SK-N-SH (cell line): ENCODE measurements around the gene PLD4. TPM values are rescaled to one million over a fixed set of nuclear protein-coding genes. Genes with fewer than 3 reads are reported as not detected.

ENCODE experiments used
- CTCF ChIA-PET: fragments of 300-600, 350-600 bp; formaldehyde crosslinking; extraction: SDS; loops from one replicate; lab custom pipeline; 2021; lab: Yijun Ruan, JAX
- POLR2A ChIA-PET: fragments of 350-600 bp; sonication (Branson Sonifier 250); formaldehyde crosslinking; extraction: SDS; loops from one replicate; lab custom pipeline; 2020; ENCODE audit warnings: antibody characterized with exemption, inconsistent platforms; lab: Yijun Ruan, JAX
- DNase-seq: peaks from one replicate; pipeline ENCODE4 v3.0.0; 2012
- H2AFZ ChIP-seq: fragments of 200-600 bp; sonication (generic); 2 replicates; pipeline ENCODE4 v1.8.1; 2016; ENCODE audit warnings: antibody characterized with exemption, mild to moderate bottlenecking, low read depth
- H3F3A ChIP-seq: fragments of 200-600 bp; sonication (generic); replicated peaks from 2 replicates; pipeline ENCODE3; 2016; ENCODE audit warnings: antibody characterized with exemption, mild to moderate bottlenecking; ENCODE audit not compliant: insufficient read depth
- H3K27ac ChIP-seq, 2 experiments: fragments of 200-500 bp in 1 of 2; fragments of 200-600 bp in 1 of 2; sonication (Bioruptor generic) in 1 of 2; sonication (generic), shearing (Covaris generic) in 1 of 2; 2 replicates each; pipeline versions ENCODE4 v1.5.1 to v1.6.1; 2014 to 2016; ENCODE audit warnings: low read depth in 2 of 2, inconsistent platforms in 1 of 2, low read length in 1 of 2, mild to moderate bottlenecking in 1 of 2, mixed read lengths in 1 of 2
- H3K27me3 ChIP-seq: fragments of 200-600 bp; sonication (generic), shearing (Covaris generic); 2 replicates; pipeline ENCODE4 v1.6.1; 2016; ENCODE audit warnings: mixed run types; ENCODE audit not compliant: insufficient read depth
- H3K36me3 ChIP-seq, 2 experiments: fragments of 200-500 bp in 1 of 2; fragments of 200-600 bp in 1 of 2; sonication (Bioruptor generic) in 1 of 2; sonication (generic) in 1 of 2; replicated peaks in 1 of 2; 2 replicates each; pipeline versions ENCODE3 to v1.5.1; 2014 to 2016; ENCODE audit warnings: low read length in 1 of 2, mild to moderate bottlenecking in 1 of 2; ENCODE audit not compliant: insufficient read depth in 2 of 2, control insufficient read depth in 1 of 2
- H3K4me1 ChIP-seq, 2 experiments: fragments of 200-500 bp in 1 of 2; fragments of 200-600 bp in 1 of 2; sonication (Bioruptor generic) in 1 of 2; sonication (generic), shearing (Covaris generic) in 1 of 2; 2 replicates each; pipeline versions ENCODE4 v1.5.1 to v1.6.1; 2014 to 2016; ENCODE audit warnings: low read depth in 1 of 2, low read length in 1 of 2, mixed run types in 1 of 2; ENCODE audit not compliant: insufficient read depth in 2 of 2, control insufficient read depth in 1 of 2
- H3K4me2 ChIP-seq: fragments of 200-600 bp; sonication (generic), shearing (Covaris generic); 2 replicates; pipeline ENCODE4 v1.6.1; 2017; ENCODE audit warnings: mixed run types
- H3K4me3 ChIP-seq, 2 experiments: fragments of 200-500 bp in 1 of 2; fragments of 200-600 bp in 1 of 2; sonication (Bioruptor generic) in 1 of 2; sonication (generic), shearing (Covaris generic) in 1 of 2; 2 replicates each; pipeline versions ENCODE4 v1.5.1 to v1.8.1; 2014 to 2016; ENCODE audit warnings: low read depth in 2 of 2, inconsistent platforms in 1 of 2, low read length in 1 of 2, mild to moderate bottlenecking in 1 of 2, mixed read lengths in 1 of 2, moderate library complexity in 1 of 2
- H3K79me2 ChIP-seq: fragments of 200-600 bp; sonication (generic); 2 replicates; pipeline ENCODE4 v1.8.1; 2017; ENCODE audit warnings: mild to moderate bottlenecking; ENCODE audit not compliant: insufficient read depth
- H3K9ac ChIP-seq: fragments of 200-600 bp; sonication (generic); 2 replicates; pipeline ENCODE4 v1.6.1; 2017; ENCODE audit warnings: mixed run types
- H3K9me2 ChIP-seq: fragments of 200-600 bp; sonication (generic); 2 replicates; pipeline ENCODE4 v1.6.1; 2017; ENCODE audit warnings: mixed run types
- H3K9me3 ChIP-seq: fragments of 200-600 bp; sonication (generic); 2 replicates; pipeline ENCODE4 v1.6.1; 2017; ENCODE audit warnings: mixed run types, mild to moderate bottlenecking, moderate library complexity
- H4K20me1 ChIP-seq: fragments of 200-600 bp; sonication (generic); 2 replicates; pipeline ENCODE4 v1.6.1; 2017; ENCODE audit warnings: mild to moderate bottlenecking, mixed run types; ENCODE audit not compliant: insufficient read depth
- FOXJ3 ChIP-seq: sonication (generic); formaldehyde crosslinking; IDR thresholded peaks from 2 replicates; pipeline ENCODE4 v1.5.1; 2020; ENCODE audit warnings: mild to moderate bottlenecking, missing genetic modification reagents
- JUND ChIP-seq: IDR thresholded peaks from 2 replicates; pipeline ENCODE4 v1.4.0; 2012
- NFIC ChIP-seq: IDR thresholded peaks from 2 replicates; pipeline ENCODE4 v1.4.0; 2012; ENCODE audit warnings: borderline replicate concordance
- TAF1 ChIP-seq: IDR thresholded peaks from 2 replicates; pipeline ENCODE4 v1.6.1; 2012; ENCODE audit warnings: low read depth, mild to moderate bottlenecking, low read length, moderate library complexity, borderline replicate concordance
- WGBS: methylation state at CpG from one replicate; pipeline ENCODE4 v1.1.6; 2017; ENCODE audit warnings: low lambda C conversion rate; 5-methylcytosine and 5-hydroxymethylcytosine counted together
- polyA plus RNA-seq, 3 experiments: library from polyadenylated mRNA; depleted of rRNA; stranded (reverse); fragments of >200 nt; gene quantifications; 2 replicates each; pipeline ENCODE4 v1.2.3, GENCODE V29; 2012
- TF ChIP-seq, protein P1 (sequence below): IDR thresholded peaks from 2 replicates; pipeline ENCODE4 v1.4.0; 2012; ENCODE audit warnings: low read depth
- TF ChIP-seq, protein P2 (sequence below): fragments of 150-350 bp; IDR thresholded peaks from 2 replicates; pipeline ENCODE4 v1.6.1; 2017; ENCODE audit warnings: antibody characterized with exemption, low read length, low read depth, borderline replicate concordance
- TF ChIP-seq, protein P3 (sequence below): fragments of 200-600 bp; sonication (generic); IDR thresholded peaks from 2 replicates; pipeline ENCODE4 v1.6.1; 2017; ENCODE audit warnings: antibody characterized with exemption, mild to moderate bottlenecking, moderate library complexity

PLD4 gene
- polyA plus RNA-seq, 1 of the 3 experiments (the other 2 are of a cell fraction), result 0.02 TPM

DNA sequence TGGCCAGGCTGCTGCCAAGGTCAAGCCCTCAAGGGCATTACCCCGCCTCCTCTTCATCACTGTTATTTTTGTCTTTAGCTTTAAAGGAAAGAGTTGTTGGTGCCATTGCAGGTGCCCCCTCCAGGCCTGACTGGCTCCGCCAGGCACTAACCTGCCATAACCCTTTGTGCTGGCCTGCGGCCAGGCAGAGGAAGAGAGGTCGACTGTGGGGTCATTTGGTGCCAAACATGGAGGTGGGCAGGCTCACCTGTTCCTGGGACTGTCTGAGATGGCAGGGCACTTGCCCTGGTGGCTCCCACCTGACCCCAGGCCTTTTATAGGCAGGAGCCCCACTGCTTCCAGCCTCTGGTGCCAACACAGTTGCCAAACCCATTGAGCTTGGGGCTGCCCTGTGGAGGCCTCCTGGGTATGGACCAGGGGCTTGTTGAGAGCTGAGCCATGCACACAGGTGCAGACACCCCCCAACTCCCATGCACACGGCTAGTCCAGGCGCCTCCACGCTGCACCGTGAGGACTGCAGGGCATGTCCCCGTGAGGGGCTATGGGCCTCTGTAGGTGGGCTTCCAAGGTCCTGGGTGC, 29.4 kb upstream of the PLD4 start:
- Histone ChIP-seq H3K27me3 (no peaks in the 10 kb centered on the region), H3K9ac (no peak overlapping the region), H3K9me2 (no peaks in the 10 kb centered on the region), H3K4me2 (no peak overlapping the region), H3K79me2 (no peaks in the 10 kb centered on the region), H3K9me3 (no peaks in the 10 kb centered on the region), H3K27ac (no peak overlapping the region), H3K36me3 (no peaks in the 10 kb centered on the region), H4K20me1 (no peaks in the 10 kb centered on the region), H3K4me3 (no peak overlapping the region), H3K4me1 (peaks cover 0 to 6% of the 10 kb centered on the region in 2 experiments; a peak in 1 of 4 replicates), H2AFZ (no peak overlapping the region), H3F3A (no peaks in the 10 kb centered on the region)
- POLR2A ChIA-PET, result interaction anchor here (1.6 kb wide), 1 partner anchor 16 kb away, joined by 3 read pairs; no protein-coding TSS in a partner anchor
- 96% methylated on average over 9 of the region's 9 CpGs for WGBS
- DNase-seq, result no peak
- CTCF ChIA-PET, result interaction anchor here (0.7 to 6.7 kb wide), 29 partner anchors 8 to 457 kb away, joined by 3 to 51 read pairs (median 4); no protein-coding TSS in a partner anchor
- TF ChIP-seq, protein P1, sequence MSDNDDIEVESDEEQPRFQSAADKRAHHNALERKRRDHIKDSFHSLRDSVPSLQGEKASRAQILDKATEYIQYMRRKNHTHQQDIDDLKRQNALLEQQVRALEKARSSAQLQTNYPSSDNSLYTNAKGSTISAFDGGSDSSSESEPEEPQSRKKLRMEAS, result no peak
- TF ChIP-seq JUND, result no peak
- no peak for TF ChIP-seq NFIC
- TF ChIP-seq, protein P2, sequence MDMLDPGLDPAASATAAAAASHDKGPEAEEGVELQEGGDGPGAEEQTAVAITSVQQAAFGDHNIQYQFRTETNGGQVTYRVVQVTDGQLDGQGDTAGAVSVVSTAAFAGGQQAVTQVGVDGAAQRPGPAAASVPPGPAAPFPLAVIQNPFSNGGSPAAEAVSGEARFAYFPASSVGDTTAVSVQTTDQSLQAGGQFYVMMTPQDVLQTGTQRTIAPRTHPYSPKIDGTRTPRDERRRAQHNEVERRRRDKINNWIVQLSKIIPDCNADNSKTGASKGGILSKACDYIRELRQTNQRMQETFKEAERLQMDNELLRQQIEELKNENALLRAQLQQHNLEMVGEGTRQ, result no peak
- TF ChIP-seq TAF1, result no peak
- TF ChIP-seq, protein P3, sequence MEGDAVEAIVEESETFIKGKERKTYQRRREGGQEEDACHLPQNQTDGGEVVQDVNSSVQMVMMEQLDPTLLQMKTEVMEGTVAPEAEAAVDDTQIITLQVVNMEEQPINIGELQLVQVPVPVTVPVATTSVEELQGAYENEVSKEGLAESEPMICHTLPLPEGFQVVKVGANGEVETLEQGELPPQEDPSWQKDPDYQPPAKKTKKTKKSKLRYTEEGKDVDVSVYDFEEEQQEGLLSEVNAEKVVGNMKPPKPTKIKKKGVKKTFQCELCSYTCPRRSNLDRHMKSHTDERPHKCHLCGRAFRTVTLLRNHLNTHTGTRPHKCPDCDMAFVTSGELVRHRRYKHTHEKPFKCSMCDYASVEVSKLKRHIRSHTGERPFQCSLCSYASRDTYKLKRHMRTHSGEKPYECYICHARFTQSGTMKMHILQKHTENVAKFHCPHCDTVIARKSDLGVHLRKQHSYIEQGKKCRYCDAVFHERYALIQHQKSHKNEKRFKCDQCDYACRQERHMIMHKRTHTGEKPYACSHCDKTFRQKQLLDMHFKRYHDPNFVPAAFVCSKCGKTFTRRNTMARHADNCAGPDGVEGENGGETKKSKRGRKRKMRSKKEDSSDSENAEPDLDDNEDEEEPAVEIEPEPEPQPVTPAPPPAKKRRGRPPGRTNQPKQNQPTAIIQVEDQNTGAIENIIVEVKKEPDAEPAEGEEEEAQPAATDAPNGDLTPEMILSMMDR, result peak; percentile 20; the same call in 1 of the 2 replicates

DNA sequence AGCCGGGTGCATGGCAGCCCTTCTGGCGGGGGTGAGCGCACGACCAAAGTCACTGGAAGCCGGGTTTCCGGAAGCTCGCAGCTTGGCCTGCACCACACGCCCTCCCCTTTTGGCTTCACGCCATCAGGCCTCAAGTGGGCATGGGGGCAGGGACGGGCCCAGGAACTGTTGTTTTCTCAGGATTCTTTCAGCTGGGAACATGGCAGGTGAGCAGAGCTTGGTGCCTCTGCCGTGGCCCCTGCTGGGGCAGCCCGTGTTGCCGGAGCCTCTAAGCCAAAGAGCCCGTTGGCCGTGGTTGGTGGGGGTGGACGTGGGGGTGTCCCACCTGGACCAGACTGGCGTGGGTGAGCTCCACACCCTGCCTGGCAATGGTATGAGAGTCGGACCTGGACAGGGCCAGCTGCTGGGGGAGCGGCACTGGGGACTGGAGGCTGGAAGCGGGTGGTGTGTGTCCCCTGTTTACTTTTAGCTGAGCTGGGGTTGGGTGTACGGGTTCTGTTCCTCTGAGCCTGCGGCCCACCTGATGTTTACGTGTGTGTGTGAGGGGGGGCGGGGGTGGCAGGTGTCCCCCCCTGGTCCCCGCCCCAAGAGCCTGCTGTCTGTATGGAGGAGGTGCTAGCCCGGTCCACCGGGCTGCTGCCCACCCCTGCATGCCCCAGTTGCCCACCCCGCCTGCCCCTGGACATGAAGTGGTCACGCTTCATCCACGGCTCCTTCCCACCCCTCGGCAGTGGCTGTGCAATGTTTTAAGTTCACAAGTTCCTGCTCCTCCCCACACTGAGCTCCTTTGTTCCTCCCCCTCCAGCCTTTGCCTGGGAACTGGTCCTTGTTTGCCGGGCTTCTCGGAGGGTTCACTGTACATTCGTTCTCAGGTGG, 28.7 kb upstream of the PLD4 start:
- Histone ChIP-seq H3K4me2 (no peak overlapping the region), H3K79me2 (no peaks in the 10 kb centered on the region), H3K9ac (no peak overlapping the region), H3K27ac (no peak overlapping the region), H3F3A (no peaks in the 10 kb centered on the region), H4K20me1 (no peaks in the 10 kb centered on the region), H3K9me3 (no peaks in the 10 kb centered on the region), H3K4me1 (peaks cover 0 to 6% of the 10 kb centered on the region in 2 experiments; a peak in 1 of 4 replicates), H3K4me3 (no peak overlapping the region), H3K9me2 (no peaks in the 10 kb centered on the region), H2AFZ (no peak overlapping the region), H3K27me3 (no peaks in the 10 kb centered on the region), H3K36me3 (no peaks in the 10 kb centered on the region)
- 92% methylated on average over 12 of the region's 34 CpGs for WGBS
- DNase-seq, result peak; percentile 61
- POLR2A ChIA-PET, result interaction anchor here (0.6 kb wide), 1 partner anchor 29 kb away, joined by 3 read pairs; no protein-coding TSS in a partner anchor
- TF ChIP-seq FOXJ3 (CRISPR knock-in tag), result no peak
- TF ChIP-seq, protein P1, result no peak
- CTCF ChIA-PET, result interaction anchor here (0.7 to 6.7 kb wide), 33 partner anchors 9 to 456 kb away, joined by 3 to 51 read pairs (median 3); no protein-coding TSS in a partner anchor
